GM12864 (cell line): ENCODE data around the gene CRAMP1.

ENCODE experiments used
- DNase-seq: peaks from one replicate; pipeline ENCODE4 v3.0.0-alpha.2; 2011; ENCODE audit warnings: low read depth
- H3K4me3 ChIP-seq: 2 replicates; pipeline ENCODE4 v1.5.1; 2011; ENCODE audit warnings: mild to moderate bottlenecking, low read depth, low read length, control low read depth
- CTCF ChIP-seq: IDR thresholded peaks from 2 replicates; pipeline ENCODE4 v1.5.1; 2011; ENCODE audit warnings: low read depth, mild to moderate bottlenecking, moderate library complexity, low read length, control low read depth, inconsistent platforms; ENCODE audit errors: missing control alignments

Gene CRAMP1

GRCh38 chr16:1687427-1688316 lies 75.5 kb downstream of the CRAMP1 start:
- TF ChIP-seq CTCF: no peak
- H3K4me3 ChIP-seq: no peak overlapping the region
- no peak for DNase-seq

- TF ChIP-seq CTCF: no peak
- H3K4me3 ChIP-seq: no peak overlapping the region
- no peak for DNase-seq
These were observed 76.8 kb downstream of the CRAMP1 start for GRCh38 chr16:1688807-1689560.

GRCh38 chr16:1689853-1690252 lies 77.7 kb downstream of the CRAMP1 start:
- DNase-seq: no peak
- H3K4me3 ChIP-seq: no peak overlapping the region
- no peak for TF ChIP-seq CTCF

GRCh38 chr16:1690810-1691209 lies 78.7 kb downstream of the CRAMP1 start:
- no peak for DNase-seq
- no peak for TF ChIP-seq CTCF
- no peak overlapping the region for H3K4me3 ChIP-seq

GRCh38 chr16:1691276-1691675 lies 79.1 kb downstream of the CRAMP1 start:
- no peak for TF ChIP-seq CTCF
- DNase-seq: no peak

GRCh38 chr16:1691956-1692355 lies 79.8 kb downstream of the CRAMP1 start:
- H3K4me3 ChIP-seq: no peak overlapping the region
- no peak for TF ChIP-seq CTCF
- no peak for DNase-seq

More at GRCh38 chr16:1691276-1691675, 79.1 kb downstream of the CRAMP1 start:
- H3K4me3 ChIP-seq: no peak overlapping the region
